ENCODE data around the gene PRSS36. TPM values are rescaled to one million over a fixed set of nuclear protein-coding genes. Genes with fewer than 3 reads are reported as not detected.

PRSS36 gene
- total and polyA plus RNA-seq, 9 of the 15 experiments (the other 6 are each of a cell fraction or from before 2014, with no cell fraction given) = 0.09 to 1.2 (median 0.54) TPM; not detected in 2

DNA sequence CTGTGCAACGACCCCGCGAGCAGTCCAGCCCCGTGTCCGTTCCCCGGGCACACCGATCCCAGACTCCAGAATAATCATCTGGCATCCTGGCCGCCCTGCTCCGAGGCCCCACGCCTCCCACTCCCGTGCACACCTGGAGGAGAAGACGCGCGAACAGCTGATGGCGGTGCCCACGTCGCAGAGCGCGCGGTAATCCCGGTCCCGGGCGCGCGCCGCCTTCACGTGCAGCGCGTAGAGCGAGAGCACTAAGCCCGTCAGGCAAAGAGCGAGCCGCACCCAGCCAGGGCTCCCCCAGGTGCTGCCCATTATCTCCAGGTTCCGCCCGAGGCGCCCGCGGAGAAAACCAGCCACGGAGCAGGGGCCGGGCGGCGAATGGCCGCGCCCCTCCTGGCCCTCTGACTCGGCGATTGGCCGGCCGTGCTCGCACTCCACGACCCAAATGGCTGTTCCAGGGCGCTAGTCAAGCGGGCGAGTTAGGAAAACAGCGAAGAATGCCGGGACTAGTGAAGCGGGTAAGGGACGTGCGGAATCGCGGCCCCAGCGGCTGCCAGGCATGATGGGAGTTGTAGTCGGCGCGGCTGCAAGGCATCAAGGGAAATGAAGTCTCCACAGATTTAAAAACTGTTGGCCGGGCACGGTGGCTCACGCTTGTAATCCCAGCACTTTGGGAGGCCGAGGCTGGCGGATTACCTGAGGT, 55.3 kb downstream of the PRSS36 start, which contains the start of gene VKORC1 (continued):
- TF ChIP-seq, protein P1, sequence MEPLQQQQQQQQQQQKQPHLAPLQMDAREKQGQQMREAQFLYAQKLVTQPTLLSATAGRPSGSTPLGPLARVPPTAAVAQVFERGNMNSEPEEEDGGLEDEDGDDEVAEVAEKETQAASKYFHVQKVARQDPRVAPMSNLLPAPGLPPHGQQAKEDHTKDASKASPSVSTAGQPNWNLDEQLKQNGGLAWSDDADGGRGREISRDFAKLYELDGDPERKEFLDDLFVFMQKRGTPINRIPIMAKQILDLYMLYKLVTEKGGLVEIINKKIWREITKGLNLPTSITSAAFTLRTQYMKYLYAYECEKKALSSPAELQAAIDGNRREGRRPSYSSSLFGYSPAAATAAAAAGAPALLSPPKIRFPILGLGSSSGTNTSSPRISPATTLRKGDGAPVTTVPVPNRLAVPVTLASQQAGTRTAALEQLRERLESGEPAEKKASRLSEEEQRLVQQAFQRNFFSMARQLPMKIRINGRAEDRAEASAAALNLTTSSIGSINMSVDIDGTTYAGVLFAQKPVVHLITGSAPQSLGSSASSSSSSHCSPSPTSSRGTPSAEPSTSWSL (CRISPR knock-in tag; IDR thresholded peaks at IDR 0.05; ENCODE audit: borderline replicate concordance) = no peak
- TF ChIP-seq, protein P2, sequence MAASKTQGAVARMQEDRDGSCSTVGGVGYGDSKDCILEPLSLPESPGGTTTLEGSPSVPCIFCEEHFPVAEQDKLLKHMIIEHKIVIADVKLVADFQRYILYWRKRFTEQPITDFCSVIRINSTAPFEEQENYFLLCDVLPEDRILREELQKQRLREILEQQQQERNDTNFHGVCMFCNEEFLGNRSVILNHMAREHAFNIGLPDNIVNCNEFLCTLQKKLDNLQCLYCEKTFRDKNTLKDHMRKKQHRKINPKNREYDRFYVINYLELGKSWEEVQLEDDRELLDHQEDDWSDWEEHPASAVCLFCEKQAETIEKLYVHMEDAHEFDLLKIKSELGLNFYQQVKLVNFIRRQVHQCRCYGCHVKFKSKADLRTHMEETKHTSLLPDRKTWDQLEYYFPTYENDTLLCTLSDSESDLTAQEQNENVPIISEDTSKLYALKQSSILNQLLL (CRISPR knock-in tag; IDR thresholded peaks at IDR 0.05; ENCODE audit: borderline replicate concordance) = no peak
- TF ChIP-seq, protein P3, sequence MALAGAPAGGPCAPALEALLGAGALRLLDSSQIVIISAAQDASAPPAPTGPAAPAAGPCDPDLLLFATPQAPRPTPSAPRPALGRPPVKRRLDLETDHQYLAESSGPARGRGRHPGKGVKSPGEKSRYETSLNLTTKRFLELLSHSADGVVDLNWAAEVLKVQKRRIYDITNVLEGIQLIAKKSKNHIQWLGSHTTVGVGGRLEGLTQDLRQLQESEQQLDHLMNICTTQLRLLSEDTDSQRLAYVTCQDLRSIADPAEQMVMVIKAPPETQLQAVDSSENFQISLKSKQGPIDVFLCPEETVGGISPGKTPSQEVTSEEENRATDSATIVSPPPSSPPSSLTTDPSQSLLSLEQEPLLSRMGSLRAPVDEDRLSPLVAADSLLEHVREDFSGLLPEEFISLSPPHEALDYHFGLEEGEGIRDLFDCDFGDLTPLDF (CRISPR knock-in tag; IDR thresholded peaks at IDR 0.05) = peak; percentile 73; the same call in 1 of the 2 replicates
- TF ChIP-seq ZNF12 (CRISPR knock-in tag; IDR thresholded peaks at IDR 0.05) = peak; percentile 75
- no peak for TF ChIP-seq DIDO1 (tag; IDR thresholded peaks at IDR 0.05; ENCODE audit: low read depth)
- TF ChIP-seq STAT5A (IDR thresholded peaks at IDR 0.05; ENCODE audit: borderline replicate concordance, low read length) = no peak
- TF ChIP-seq FOS (IDR thresholded peaks at IDR 0.05; ENCODE audit: extremely low read depth, insufficient read length) = peak; percentile 45
- TF ChIP-seq MTA3 (IDR thresholded peaks at IDR 0.05; ENCODE audit: borderline replicate concordance) = peak; percentile 88
- 0 out of 2 replicates have a peak, but pooled peaks have one; percentile 61 for TF ChIP-seq SUPT5H (IDR thresholded peaks at IDR 0.05)
- no peak for TF ChIP-seq ZNF146 (CRISPR knock-in tag; IDR thresholded peaks at IDR 0.05; ENCODE audit: unreplicated experiment)
- no peak for TF ChIP-seq FUS (optimal IDR thresholded peaks at IDR 0.05; ENCODE audit: low read depth, low read length)
- TF ChIP-seq, protein P4, sequence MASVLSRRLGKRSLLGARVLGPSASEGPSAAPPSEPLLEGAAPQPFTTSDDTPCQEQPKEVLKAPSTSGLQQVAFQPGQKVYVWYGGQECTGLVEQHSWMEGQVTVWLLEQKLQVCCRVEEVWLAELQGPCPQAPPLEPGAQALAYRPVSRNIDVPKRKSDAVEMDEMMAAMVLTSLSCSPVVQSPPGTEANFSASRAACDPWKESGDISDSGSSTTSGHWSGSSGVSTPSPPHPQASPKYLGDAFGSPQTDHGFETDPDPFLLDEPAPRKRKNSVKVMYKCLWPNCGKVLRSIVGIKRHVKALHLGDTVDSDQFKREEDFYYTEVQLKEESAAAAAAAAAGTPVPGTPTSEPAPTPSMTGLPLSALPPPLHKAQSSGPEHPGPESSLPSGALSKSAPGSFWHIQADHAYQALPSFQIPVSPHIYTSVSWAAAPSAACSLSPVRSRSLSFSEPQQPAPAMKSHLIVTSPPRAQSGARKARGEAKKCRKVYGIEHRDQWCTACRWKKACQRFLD (CRISPR knock-in tag; IDR thresholded peaks at IDR 0.05) = no peak
- peak in 1 of 2 experiments; percentile 75; a peak in 3 of 4 replicates for TF ChIP-seq MAZ (CRISPR knock-in tag; conservative IDR thresholded peaks at IDR 0.05 in 1 of 2, IDR thresholded peaks at IDR 0.05 in 1 of 2)
- TF ChIP-seq PHF8 (IDR thresholded peaks at IDR 0.05; ENCODE audit: borderline replicate concordance, low read length) = peak; percentile 71; the same call in 1 of the 2 replicates
- TF ChIP-seq HMGN3 (IDR thresholded peaks at IDR 0.05; ENCODE audit: borderline replicate concordance, extremely low read depth, insufficient read length, low read depth, low read length) = peak; percentile 77
- no peak for TF ChIP-seq ATF1 (CRISPR knock-in tag; IDR thresholded peaks at IDR 0.05)
- peak; percentile 77 for TF ChIP-seq ATF1 (tag; IDR thresholded peaks at IDR 0.05)
- TF ChIP-seq SMAD4 (CRISPR knock-in tag; conservative IDR thresholded peaks at IDR 0.05) = no peak
- TF ChIP-seq NRF1 (conservative IDR thresholded peaks at IDR 0.05 in 1 of 2, IDR thresholded peaks at IDR 0.05 in 1 of 2) = peak; percentile 76 to 81
- TF ChIP-seq POU5F1 (IDR thresholded peaks at IDR 0.05; ENCODE audit: borderline replicate concordance, low read depth, low read length, partially characterized antibody) = peak; percentile 43
- peak; percentile 79 to 80; a peak in 3 of 4 replicates for TF ChIP-seq SIX5 (IDR thresholded peaks at IDR 0.05; ENCODE audit: borderline replicate concordance in 1 of 2, insufficient read depth in 1 of 2, low read depth in 1 of 2, low read length in 2 of 2)
- TF ChIP-seq THRAP3 (IDR thresholded peaks at IDR 0.05; ENCODE audit: borderline replicate concordance) = no peak
- no peak for TF ChIP-seq KAT2B (IDR thresholded peaks at IDR 0.05; ENCODE audit: low read depth, low read length)

Measured in K562 (cell line).